HepG2 (cell line): ENCODE measurements around the gene SEMA5B. TPM values are rescaled to one million over a fixed set of nuclear protein-coding genes. Genes with fewer than 3 reads are reported as not detected.

Source experiments
- E2F5 ChIP-seq: sonication (generic); formaldehyde crosslinking; conservative IDR thresholded peaks from 2 replicates; pipeline ENCODE4 v1.4.0; 2020; ENCODE audit warnings: missing genetic modification reagents
- EEA1 ChIP-seq: sonication (generic); formaldehyde crosslinking; IDR thresholded peaks from 2 replicates; pipeline ENCODE4 v1.5.1; 2020; ENCODE audit warnings: mild to moderate bottlenecking, missing genetic modification reagents, borderline replicate concordance
- ELF1 ChIP-seq: sonication (generic); formaldehyde crosslinking; IDR thresholded peaks from 2 replicates; pipeline ENCODE4 v1.4.0; 2020; ENCODE audit warnings: missing genetic modification reagents
- HOMEZ ChIP-seq: IDR thresholded peaks from 2 replicates; pipeline ENCODE4 v1.6.1; 2016; ENCODE audit warnings: low read depth
- MTERF4 ChIP-seq: sonication (generic); formaldehyde crosslinking; IDR thresholded peaks from 2 replicates; pipeline ENCODE4 v1.8.0; 2023; ENCODE audit warnings: mild to moderate bottlenecking, missing genetic modification reagents
- NFRKB ChIP-seq: fragments of 450-650 bp; IDR thresholded peaks from 2 replicates; pipeline ENCODE4 v1.6.1; 2017
- NPAS2 ChIP-seq: sonication (generic); formaldehyde crosslinking; IDR thresholded peaks from 2 replicates; pipeline ENCODE4 v1.8.0; 2022; ENCODE audit warnings: mild to moderate bottlenecking, missing genetic modification reagents, borderline replicate concordance
- SAP130 ChIP-seq: IDR thresholded peaks from 2 replicates; pipeline ENCODE4 v1.6.1; 2016; ENCODE audit warnings: low read depth
- SMAD1 ChIP-seq: sonication (generic); formaldehyde crosslinking; IDR thresholded peaks from 2 replicates; pipeline ENCODE4 v1.4.0; 2020; ENCODE audit warnings: missing genetic modification reagents, low read depth, mild to moderate bottlenecking, borderline replicate concordance
- SOX13 ChIP-seq, 3 experiments: fragments of 450-650 bp in 1 of 3; sonication (generic) in 1 of 3; formaldehyde crosslinking in 1 of 3; IDR thresholded peaks in 2 of 3; conservative IDR thresholded peaks in 1 of 3; 2 replicates each; pipeline versions ENCODE4 v1.5.0 to v1.6.1; 2016 to 2020; ENCODE audit warnings: antibody characterized with exemption in 1 of 3, mild to moderate bottlenecking in 1 of 3, missing compliant biosample characterization in 1 of 3, missing genetic modification reagents in 1 of 3, moderate library complexity in 1 of 3
- TBX3 ChIP-seq: fragments of 450-650 bp; IDR thresholded peaks from 2 replicates; pipeline ENCODE4 v1.6.1; 2017; ENCODE audit warnings: antibody characterized with exemption, mild to moderate bottlenecking, inconsistent platforms, borderline replicate concordance
- THYN1 ChIP-seq: sonication (generic); formaldehyde crosslinking; IDR thresholded peaks from 2 replicates; pipeline ENCODE4 v1.8.1; 2023; ENCODE audit warnings: low read depth, mild to moderate bottlenecking, moderate library complexity, missing genetic modification reagents, borderline replicate concordance
- ZFX ChIP-seq: sonication (generic); formaldehyde crosslinking; IDR thresholded peaks from 2 replicates; pipeline ENCODE4 v1.4.0; 2020; ENCODE audit warnings: mild to moderate bottlenecking, low read depth, missing genetic modification reagents, moderate library complexity
- ZKSCAN1 ChIP-seq: fragments of 150-350 bp; IDR thresholded peaks from 2 replicates; pipeline ENCODE4 v1.6.1; 2014; ENCODE audit warnings: low read length
- ZMYM3 ChIP-seq: sonication (generic); formaldehyde crosslinking; IDR thresholded peaks from 2 replicates; pipeline ENCODE4 v1.5.1; 2020; ENCODE audit warnings: mild to moderate bottlenecking, missing genetic modification reagents
- ZNF619 ChIP-seq: sonication (generic); formaldehyde crosslinking; IDR thresholded peaks from 2 replicates; pipeline ENCODE4 v1.4.0; 2020; ENCODE audit warnings: mild to moderate bottlenecking, missing genetic modification reagents
- polyA plus RNA-seq, 8 experiments: library from polyadenylated mRNA; depleted of rRNA in 3 of 8; stranded (reverse) in 7 of 8; unstranded in 1 of 8; fragments of >200 nt; fragmentation: Illumina TruSeq in 4 of 8; extraction: Trizol in 4 of 8; gene quantifications; 2 replicates each; pipeline versions ENCODE4 v1.2.1 to v1.2.3, GENCODE V29; 2011 to 2016; ENCODE audit warnings: low read depth in 4 of 8, missing spikeins in 1 of 8, mixed read lengths in 1 of 8; ENCODE audit not compliant: insufficient read depth in 1 of 8
- total RNA-seq, 5 experiments: library from RNA; depleted of rRNA; stranded (reverse); fragments of >200 nt; fragmentation: Illumina TruSeq; extraction: Trizol; gene quantifications; 2 replicates each; pipeline ENCODE4 v1.2.3, GENCODE V29; 2016; ENCODE audit warnings: low read depth in 1 of 5

The SEMA5B gene
- total and polyA plus RNA-seq, 2 of the 13 experiments (the other 11 are each of a cell fraction or from before 2014, with no cell fraction given) = not detected

- TF ChIP-seq THYN1 (CRISPR knock-in tag) (no peak), NFRKB (no peak), SAP130 (CRISPR knock-in tag) (peak; percentile 64), HOMEZ (CRISPR knock-in tag) (peak; percentile 36; the same call in 1 of the 2 replicates), ZKSCAN1 (no peak), ZNF619 (peak; percentile 39; the same call in 1 of the 2 replicates), MTERF4 (CRISPR knock-in tag) (peak; percentile 50; the same call in 1 of the 2 replicates), SMAD1 (CRISPR knock-in tag) (0 out of 2 replicates have a peak, but pooled peaks have one; percentile 68), ZFX (CRISPR knock-in tag) (peak; percentile 16; the same call in 1 of the 2 replicates), SOX13 (IDR thresholded peaks at IDR 0.05) (no peak), SOX13 (CRISPR knock-in tag; conservative IDR thresholded peaks at IDR 0.05 in 1 of 2, IDR thresholded peaks at IDR 0.05 in 1 of 2) (peak in 1 of 2 experiments; percentile 61; a peak in 2 of 4 replicates), EEA1 (no peak), E2F5 (CRISPR knock-in tag) (no peak), ZMYM3 (CRISPR knock-in tag) (peak; percentile 64; the same call in 1 of the 2 replicates), ELF1 (CRISPR knock-in tag) (0 out of 2 replicates have a peak, but pooled peaks have one; percentile 33), TBX3 (peak; percentile 72; the same call in 1 of the 2 replicates), NPAS2 (CRISPR knock-in tag) (no peak)
Measured at GRCh38 chr3:122893754-122894668, 133.6 kb downstream of the SEMA5B start (continued).
